A549 (cell line): Measurements from ENCODE around the gene DOCK11.

Source experiments
- CHD2 ChIP-seq: fragments of 150-350 bp; IDR thresholded peaks from 2 replicates; pipeline ENCODE4 v1.6.1; 2014; ENCODE audit warnings: low read length; ENCODE audit not compliant: partially characterized antibody
- CHD4 ChIP-seq: fragments of 200-600 bp; sonication (generic); IDR thresholded peaks from 2 replicates; pipeline ENCODE4 v1.6.1; 2016; ENCODE audit warnings: antibody characterized with exemption, mild to moderate bottlenecking, borderline replicate concordance
- CTCF ChIP-seq: fragments of >200 bp; sonication (Bioruptor Twin); formaldehyde crosslinking; IDR thresholded peaks from 3 replicates; pipeline ENCODE4 v1.5.1; 2016
- EP300 ChIP-seq, 2 experiments: fragments of >200 bp; sonication (Bioruptor Twin); formaldehyde crosslinking; IDR thresholded peaks; 2 replicates in 1 of 2; 3 replicates in 1 of 2; pipeline ENCODE4 v1.6.1; 2016 to 2017
- ESRRA ChIP-seq: fragments of 150-350 bp; IDR thresholded peaks from 2 replicates; pipeline ENCODE4 v1.6.1; 2014; ENCODE audit warnings: mild to moderate bottlenecking, low read length, borderline replicate concordance
- HDAC2 ChIP-seq: fragments of 200-600 bp; sonication (generic); IDR thresholded peaks from 2 replicates; pipeline ENCODE4 v1.6.1; 2016
- KDM5A ChIP-seq: fragments of 200-600 bp; sonication (generic); IDR thresholded peaks from 2 replicates; pipeline ENCODE4 v1.6.1; 2016; ENCODE audit warnings: antibody characterized with exemption, mild to moderate bottlenecking
- MYC ChIP-seq: IDR thresholded peaks from 2 replicates; pipeline ENCODE4 v1.6.1; 2012; ENCODE audit warnings: mild to moderate bottlenecking, inconsistent platforms, low read length, improper control_type of control experiment, borderline replicate concordance
- PBX3 ChIP-seq: IDR thresholded peaks from 2 replicates; pipeline ENCODE4 v1.6.1; 2012
- POLR2A ChIP-seq: IDR thresholded peaks from 2 replicates; pipeline ENCODE4 v1.6.1; 2012; ENCODE audit warnings: mild to moderate bottlenecking, low read length
- USF2 ChIP-seq: fragments of 450-650 bp; IDR thresholded peaks from 2 replicates; pipeline ENCODE4 v1.6.1; 2014; ENCODE audit warnings: antibody characterized with exemption
- ZSCAN20 ChIP-seq: fragments of 250-450 bp; sonication (Bioruptor Pico); IDR thresholded peaks from 2 replicates; pipeline ENCODE4 v1.8.0; 2022; ENCODE audit warnings: mild to moderate bottlenecking, moderate library complexity
- TF ChIP-seq, protein P1 (sequence below): fragments of 250-450 bp; sonication (Bioruptor Pico); IDR thresholded peaks from 2 replicates; pipeline ENCODE4 v1.5.0; 2020; ENCODE audit warnings: low read depth, mild to moderate bottlenecking, moderate library complexity

GRCh38 chrX:118623062-118623461, 127.4 kb downstream of the DOCK11 start:
- TF ChIP-seq CHD2 (no peak), KDM5A (no peak), ZSCAN20 (CRISPR knock-in tag) (no peak), CTCF (no peak), EP300 (IDR thresholded peaks at IDR 0.05) (no peak), PBX3 (no peak), POLR2A (no peak), ESRRA (no peak), HDAC2 (no peak), CHD4 (no peak), MYC (no peak), USF2 (no peak)
- TF ChIP-seq, protein P1, sequence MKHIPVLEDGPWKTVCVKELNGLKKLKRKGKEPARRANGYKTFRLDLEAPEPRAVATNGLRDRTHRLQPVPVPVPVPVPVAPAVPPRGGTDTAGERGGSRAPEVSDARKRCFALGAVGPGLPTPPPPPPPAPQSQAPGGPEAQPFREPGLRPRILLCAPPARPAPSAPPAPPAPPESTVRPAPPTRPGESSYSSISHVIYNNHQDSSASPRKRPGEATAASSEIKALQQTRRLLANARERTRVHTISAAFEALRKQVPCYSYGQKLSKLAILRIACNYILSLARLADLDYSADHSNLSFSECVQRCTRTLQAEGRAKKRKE (CRISPR knock-in tag), result no peak
